Karpas-422 (cell line): ENCODE measurements around the gene PTPRJ. TPM values are rescaled to one million over a fixed set of nuclear protein-coding genes. Genes with fewer than 3 reads are reported as not detected.

Experiments used
- DNase-seq: peaks from one replicate; pipeline ENCODE4 v3.0.0-alpha.2; 2015
- H2AFZ ChIP-seq: fragments of 200-600 bp; sonication (generic); 2 replicates; pipeline ENCODE4 v1.6.1; 2014; ENCODE audit warnings: antibody characterized with exemption, low read length, mixed read lengths
- H3K27ac ChIP-seq: fragments of 200-600 bp; sonication (generic); 2 replicates; pipeline ENCODE4 v1.5.1; 2014; ENCODE audit warnings: mild to moderate bottlenecking, low read length, moderate library complexity
- H3K27me3 ChIP-seq: fragments of 200-600 bp; sonication (generic); 2 replicates; pipeline ENCODE4 v1.6.1; 2014; ENCODE audit warnings: low read length, mixed read lengths
- H3K36me3 ChIP-seq: fragments of 200-600 bp; sonication (generic); 2 replicates; pipeline ENCODE4 v1.6.1; 2014; ENCODE audit warnings: low read length, mixed read lengths; ENCODE audit not compliant: insufficient read depth
- H3K4me1 ChIP-seq: fragments of 200-600 bp; sonication (generic); 2 replicates; pipeline ENCODE4 v1.6.1; 2014; ENCODE audit warnings: mild to moderate bottlenecking, low read length, mixed read lengths
- H3K4me2 ChIP-seq: fragments of 200-600 bp; sonication (generic); 2 replicates; pipeline ENCODE4 v1.6.1; 2014; ENCODE audit warnings: low read length, low read depth, mild to moderate bottlenecking; ENCODE audit not compliant: poor library complexity, severe bottlenecking
- H3K4me3 ChIP-seq: fragments of 200-600 bp; sonication (generic); 2 replicates; pipeline ENCODE4 v1.5.1; 2014; ENCODE audit warnings: mild to moderate bottlenecking, antibody characterized with exemption, low read length, mixed read lengths
- H3K79me2 ChIP-seq: fragments of 200-600 bp; sonication (generic); 2 replicates; pipeline ENCODE4 v1.6.1; 2014; ENCODE audit warnings: mild to moderate bottlenecking, low read length, mixed read lengths
- H3K9ac ChIP-seq: fragments of 200-600 bp; sonication (generic); 2 replicates; pipeline ENCODE4 v1.6.0; 2014; ENCODE audit warnings: low read length
- H3K9me2 ChIP-seq: fragments of 200-600 bp; sonication (generic), shearing (Covaris generic); replicated peaks from 2 replicates; pipeline ENCODE4 v1.6.0; 2014; ENCODE audit warnings: mild to moderate bottlenecking, low read length, moderate library complexity; ENCODE audit not compliant: insufficient read depth
- H3K9me3 ChIP-seq: fragments of 300-700, 200-600 bp; sonication (generic); 2 replicates; pipeline ENCODE4 v1.6.1; 2014; ENCODE audit warnings: low read length, mixed read lengths
- H4K20me1 ChIP-seq: fragments of 200-600 bp; sonication (generic); 2 replicates; pipeline ENCODE4 v1.6.1; 2014; ENCODE audit warnings: mild to moderate bottlenecking, antibody characterized with exemption, low read length, low read depth; ENCODE audit not compliant: insufficient read depth
- total RNA-seq: library from RNA; depleted of rRNA; stranded (reverse); fragments of >200 nt; shearing (Covaris generic); gene quantifications from 2 replicates; pipeline ENCODE4 v1.2.3, GENCODE V29; 2014; ENCODE audit warnings: low replicate concordance

PTPRJ gene
- total RNA-seq, 1 experiment from 2014 or later: 132 TPM

DNA sequence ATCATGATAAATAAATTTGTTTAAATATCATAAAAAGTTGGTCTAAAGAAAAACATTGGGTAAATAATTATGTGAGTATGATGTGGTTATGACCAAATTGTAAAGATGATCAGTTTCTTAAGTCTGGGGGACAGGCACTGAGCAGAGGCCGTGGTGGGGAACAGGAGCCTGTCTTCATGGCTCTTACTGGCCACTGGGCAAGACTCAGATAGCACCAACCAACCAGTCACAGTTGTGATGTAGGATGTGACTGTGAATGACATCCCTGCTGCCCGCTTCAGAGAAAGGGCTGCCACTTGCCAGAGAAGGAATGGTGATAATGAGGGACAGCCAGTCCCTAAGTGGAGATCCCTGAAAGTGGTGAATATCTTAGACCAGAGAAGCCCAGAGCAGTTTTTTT, 7.0 kb downstream of the PTPRJ start:
- Histone ChIP-seq H3K9me3 (no peaks in the 10 kb centered on the region), H2AFZ (no peak overlapping the region), H3K9me2 (no peaks in the 10 kb centered on the region), H3K4me2 (peak overlapping the region; percentile 63), H3K9ac (peak overlapping the region; percentile 52), H3K27me3 (no peaks in the 10 kb centered on the region), H3K4me1 (peaks cover 95% of the 10 kb centered on the region), H4K20me1 (peaks cover 40% of the 10 kb centered on the region), H3K27ac (peak overlapping the region; percentile 90), H3K4me3 (peak overlapping the region; percentile 33; the same call in 1 of the 2 replicates), H3K36me3 (peaks cover 49% of the 10 kb centered on the region), H3K79me2 (peaks cover 99% of the 10 kb centered on the region)
- no peak for DNase-seq

GRCh38 chr11:47987781-47988180, 7.4 kb downstream of the PTPRJ start:
- peak overlapping the region; percentile 52 for H3K9ac ChIP-seq
- peak overlapping the region; percentile 63 for H3K4me2 ChIP-seq
- peaks cover 51% of the 10 kb centered on the region for H3K36me3 ChIP-seq
- no peak overlapping the region for H2AFZ ChIP-seq
- no peaks in the 10 kb centered on the region for H3K27me3 ChIP-seq
- peaks cover 100% of the 10 kb centered on the region for H3K79me2 ChIP-seq
- H3K27ac ChIP-seq: peak overlapping the region; percentile 90
- H3K9me3 ChIP-seq: no peaks in the 10 kb centered on the region
- peaks cover 40% of the 10 kb centered on the region for H4K20me1 ChIP-seq
- peak; percentile 53 for DNase-seq
- peaks cover 96% of the 10 kb centered on the region for H3K4me1 ChIP-seq
- peak overlapping the region; percentile 33; the same call in 1 of the 2 replicates for H3K4me3 ChIP-seq
- H3K9me2 ChIP-seq: no peaks in the 10 kb centered on the region

DNA sequence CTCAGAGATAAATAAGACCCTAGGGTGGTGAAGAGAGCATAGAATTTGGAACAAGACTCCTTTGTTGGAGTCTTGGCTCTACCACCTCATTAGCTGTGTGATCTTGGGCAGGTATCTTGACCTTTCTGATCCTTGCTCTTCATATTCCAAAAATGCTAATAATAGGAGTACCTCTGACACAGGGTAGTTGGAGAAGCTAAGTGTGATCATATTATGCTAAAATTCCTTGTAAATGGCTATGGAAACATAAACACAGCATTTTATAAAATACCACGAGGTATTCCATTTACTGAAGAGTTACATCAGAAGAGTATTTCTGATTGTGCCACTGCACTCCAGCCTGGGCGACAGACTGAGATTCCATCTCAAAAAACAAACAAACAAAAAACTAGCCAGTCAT, 9.4 kb downstream of the PTPRJ start:
- Histone ChIP-seq H3K4me3 (no peak overlapping the region), H3K9ac (peak overlapping the region; percentile 24; the same call in 1 of the 2 replicates), H3K27me3 (no peaks in the 10 kb centered on the region), H3K4me1 (peaks cover 91% of the 10 kb centered on the region), H3K36me3 (peaks cover 40% of the 10 kb centered on the region), H2AFZ (no peak overlapping the region), H3K4me2 (peak overlapping the region; percentile 41), H3K9me3 (no peaks in the 10 kb centered on the region), H3K9me2 (no peaks in the 10 kb centered on the region), H4K20me1 (peaks cover 47% of the 10 kb centered on the region), H3K79me2 (peaks cover 100% of the 10 kb centered on the region), H3K27ac (peak overlapping the region; percentile 80)
- peak; percentile 39 for DNase-seq

GRCh38 chr11:47991266-47991830, 11.0 kb downstream of the PTPRJ start:
- H3K4me2 ChIP-seq: peak overlapping the region; percentile 44
- H3K36me3 ChIP-seq: peaks cover 42% of the 10 kb centered on the region
- no peaks in the 10 kb centered on the region for H3K9me2 ChIP-seq
- peaks cover 90% of the 10 kb centered on the region for H3K4me1 ChIP-seq
- peak overlapping the region; percentile 80 for H3K27ac ChIP-seq
- no peak overlapping the region for H3K4me3 ChIP-seq
- no peak overlapping the region for H2AFZ ChIP-seq
- peaks cover 96% of the 10 kb centered on the region for H3K79me2 ChIP-seq
- H3K27me3 ChIP-seq: no peaks in the 10 kb centered on the region
- H3K9me3 ChIP-seq: no peaks in the 10 kb centered on the region
- peak; percentile 39 for DNase-seq
- H4K20me1 ChIP-seq: peaks cover 46% of the 10 kb centered on the region; the same call in 1 of the 2 replicates
- peak overlapping the region; percentile 17; the same call in 1 of the 2 replicates for H3K9ac ChIP-seq

DNA sequence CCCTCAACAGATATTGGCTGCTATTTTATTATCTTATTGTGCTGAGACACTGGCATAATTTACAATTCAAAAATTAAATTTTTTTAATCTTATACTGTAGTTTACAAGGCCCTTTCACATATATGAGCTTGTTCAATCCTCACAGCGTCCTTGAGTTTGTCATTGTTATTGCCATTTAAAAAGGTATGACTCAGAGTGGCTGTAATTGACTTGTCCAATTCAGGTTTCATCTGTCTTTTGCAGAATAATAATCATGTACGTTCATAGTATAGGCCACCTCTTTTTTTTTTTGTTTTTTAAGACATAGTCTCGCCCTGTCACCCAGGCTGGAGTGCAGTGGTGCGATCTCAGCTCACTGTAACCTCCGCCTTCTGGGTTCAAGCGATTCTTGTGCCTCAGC, 11.5 kb downstream of the PTPRJ start:
- H3K27ac ChIP-seq: peak overlapping the region; percentile 80
- no peak overlapping the region for H2AFZ ChIP-seq
- no peaks in the 10 kb centered on the region for H3K9me2 ChIP-seq
- H3K4me2 ChIP-seq: no peak overlapping the region
- no peak overlapping the region for H3K4me3 ChIP-seq
- H3K9me3 ChIP-seq: no peaks in the 10 kb centered on the region
- peaks cover 90% of the 10 kb centered on the region for H3K4me1 ChIP-seq
- peaks cover 41% of the 10 kb centered on the region; the same call in 1 of the 2 replicates for H4K20me1 ChIP-seq
- H3K36me3 ChIP-seq: peaks cover 42% of the 10 kb centered on the region
- no peaks in the 10 kb centered on the region for H3K27me3 ChIP-seq
- no peak for DNase-seq
- H3K9ac ChIP-seq: 0 out of 2 replicates have a peak overlapping the region, but pooled peaks have one; percentile 17
- peaks cover 96% of the 10 kb centered on the region for H3K79me2 ChIP-seq

GRCh38 chr11:47992959-47993820, 12.8 kb downstream of the PTPRJ start:
- no peaks in the 10 kb centered on the region for H3K9me3 ChIP-seq
- peaks cover 39% of the 10 kb centered on the region for H3K36me3 ChIP-seq
- H4K20me1 ChIP-seq: peaks cover 32% of the 10 kb centered on the region; the same call in 1 of the 2 replicates
- peak; percentile 40 for DNase-seq
- H3K4me2 ChIP-seq: no peak overlapping the region
- peak overlapping the region; percentile 47 for H3K27ac ChIP-seq
- no peak overlapping the region for H2AFZ ChIP-seq
- no peaks in the 10 kb centered on the region for H3K9me2 ChIP-seq
- H3K4me1 ChIP-seq: peaks cover 90% of the 10 kb centered on the region
- H3K9ac ChIP-seq: no peak overlapping the region
- no peaks in the 10 kb centered on the region for H3K27me3 ChIP-seq
- H3K4me3 ChIP-seq: no peak overlapping the region
- peaks cover 96% of the 10 kb centered on the region for H3K79me2 ChIP-seq

- H3K9me3 ChIP-seq: no peaks in the 10 kb centered on the region
- H3K27me3 ChIP-seq: no peaks in the 10 kb centered on the region
- H4K20me1 ChIP-seq: peaks cover 28% of the 10 kb centered on the region; the same call in 1 of the 2 replicates
- DNase-seq: peak; percentile 39
- H3K9ac ChIP-seq: no peak overlapping the region
- H3K4me3 ChIP-seq: no peak overlapping the region
- H3K4me2 ChIP-seq: no peak overlapping the region
- H3K36me3 ChIP-seq: peaks cover 35% of the 10 kb centered on the region
- no peak overlapping the region for H2AFZ ChIP-seq
- no peaks in the 10 kb centered on the region for H3K9me2 ChIP-seq
- H3K4me1 ChIP-seq: peaks cover 92% of the 10 kb centered on the region
- H3K79me2 ChIP-seq: peaks cover 96% of the 10 kb centered on the region
- peak overlapping the region; percentile 52; the same call in 1 of the 2 replicates for H3K27ac ChIP-seq
Measured at GRCh38 chr11:47994417-47994816, 14.1 kb downstream of the PTPRJ start.

GRCh38 chr11:47995360-47995769, 15.0 kb downstream of the PTPRJ start:
- Histone ChIP-seq H4K20me1 (peaks cover 20% of the 10 kb centered on the region; the same call in 1 of the 2 replicates), H3K4me3 (no peak overlapping the region), H3K4me1 (peaks cover 92% of the 10 kb centered on the region), H3K9me3 (no peaks in the 10 kb centered on the region), H3K9me2 (no peaks in the 10 kb centered on the region), H3K27me3 (no peaks in the 10 kb centered on the region), H3K36me3 (peaks cover 27% of the 10 kb centered on the region), H3K4me2 (peak overlapping the region; percentile 12), H3K79me2 (peaks cover 96% of the 10 kb centered on the region), H3K27ac (peak overlapping the region; percentile 52), H2AFZ (no peak overlapping the region), H3K9ac (no peak overlapping the region)
- DNase-seq: peak; percentile 42
